HAP-1 (cell line): ENCODE data around the gene ITFG1.

Experiments
- DNase-seq, 2 experiments: peaks; one replicate each; pipeline ENCODE4 v3.0.0-alpha.2; 2016 to 2020; ENCODE audit warnings: low spot score in 2 of 2
- H3K27me3 ChIP-seq: fragments of 250-450 bp; sonication (Bioruptor Pico); 2 replicates; pipeline ENCODE4 v1.5.1; 2020; ENCODE audit warnings: low read depth, mild to moderate bottlenecking, moderate library complexity
- H3K36me3 ChIP-seq: fragments of 250-450 bp; sonication (Bioruptor Pico); replicated peaks from 2 replicates; pipeline ENCODE4 v1.5.1; 2020; ENCODE audit warnings: mild to moderate bottlenecking
- H3K4me1 ChIP-seq: fragments of 250-450 bp; sonication (Bioruptor Pico); 2 replicates; pipeline ENCODE4 v1.5.1; 2020; ENCODE audit warnings: mild to moderate bottlenecking
- H3K4me3 ChIP-seq: fragments of 250-450 bp; sonication (Bioruptor Pico); 2 replicates; pipeline ENCODE4 v1.5.1; 2020; ENCODE audit warnings: mild to moderate bottlenecking, moderate library complexity
- H3K9me3 ChIP-seq: fragments of 250-450 bp; sonication (Bioruptor Pico); 2 replicates; pipeline ENCODE4 v1.5.1; 2020; ENCODE audit warnings: mild to moderate bottlenecking, moderate library complexity
- in situ Hi-C: fragments of 300-500 bp; cut with MboI; formaldehyde crosslinking; loops from 3 replicates; pipeline ENCODE4 v1.14.3; 2020; ENCODE audit warnings: low sequenced_read_pairs, inconsistent platforms, mixed read lengths

Gene ITFG1

GRCh38 chr16:47460711-47461597, at the start of gene ITFG1, which contains the start of gene PHKB:
Gene ITFG1 (minus strand): TSS chr16:47461063. CDS start chr16:47461045, 18 bp downstream.
Gene PHKB (plus strand): TSS chr16:47461331. CDS start chr16:47461351, 20 bp downstream.
- no peaks in the 10 kb centered on the region for H3K9me3 ChIP-seq
- H3K4me3 ChIP-seq, result peak within 1 kb of the TSS; percentile 84
- DNase-seq, result peak; percentile 88 to 96
- peaks cover 31% of the 10 kb centered on the region for H3K4me1 ChIP-seq
- no peaks in the 10 kb centered on the region for H3K27me3 ChIP-seq
- in situ Hi-C loops, result no loop called here
- H3K36me3 ChIP-seq, result peaks cover 14% of the 10 kb centered on the region

- Histone ChIP-seq H3K36me3 (peaks cover 42% of the 10 kb centered on the region), H3K4me3 (no peak overlapping the region), H3K27me3 (no peaks in the 10 kb centered on the region), H3K4me1 (peaks cover 4% of the 10 kb centered on the region), H3K9me3 (no peaks in the 10 kb centered on the region)
- DNase-seq, result no peak
- in situ Hi-C loops, result no loop called here
Observed at GRCh38 chr16:47507701-47508100, 46.8 kb upstream of the ITFG1 start.

- DNase-seq, result no peak
- no peak overlapping the region for H3K4me3 ChIP-seq
- H3K27me3 ChIP-seq, result no peaks in the 10 kb centered on the region
- peaks cover 36% of the 10 kb centered on the region for H3K36me3 ChIP-seq
- no peaks in the 10 kb centered on the region for H3K9me3 ChIP-seq
- peaks cover 4% of the 10 kb centered on the region for H3K4me1 ChIP-seq
- in situ Hi-C loops, result no loop called here
Observed at GRCh38 chr16:47506800-47507199, 45.9 kb upstream of the ITFG1 start.

GRCh38 chr16:47504599-47504998, 43.7 kb upstream of the ITFG1 start:
- in situ Hi-C loops, result no loop called here
- no peak for DNase-seq
- peaks cover 4% of the 10 kb centered on the region for H3K4me1 ChIP-seq
- no peaks in the 10 kb centered on the region for H3K27me3 ChIP-seq
- no peaks in the 10 kb centered on the region for H3K9me3 ChIP-seq
- H3K36me3 ChIP-seq, result peaks cover 33% of the 10 kb centered on the region
- no peak overlapping the region for H3K4me3 ChIP-seq

GRCh38 chr16:47503936-47504335, 43.1 kb upstream of the ITFG1 start:
- no peak for DNase-seq
- peaks cover 4% of the 10 kb centered on the region for H3K4me1 ChIP-seq
- H3K4me3 ChIP-seq, result no peak overlapping the region
- in situ Hi-C loops, result no loop called here
- peaks cover 33% of the 10 kb centered on the region for H3K36me3 ChIP-seq
- H3K9me3 ChIP-seq, result no peaks in the 10 kb centered on the region
- H3K27me3 ChIP-seq, result no peaks in the 10 kb centered on the region

GRCh38 chr16:47499700-47500264, 38.9 kb upstream of the ITFG1 start:
- no peak for DNase-seq
- in situ Hi-C loops, result no loop called here
- no peaks in the 10 kb centered on the region for H3K9me3 ChIP-seq
- H3K27me3 ChIP-seq, result no peaks in the 10 kb centered on the region
- H3K36me3 ChIP-seq, result peaks cover 30% of the 10 kb centered on the region
- peaks cover 6% of the 10 kb centered on the region for H3K4me1 ChIP-seq
- no peak overlapping the region for H3K4me3 ChIP-seq

- no peak for DNase-seq
- peaks cover 6% of the 10 kb centered on the region for H3K4me1 ChIP-seq
- in situ Hi-C loops, result no loop called here
- H3K4me3 ChIP-seq, result no peak overlapping the region
- no peaks in the 10 kb centered on the region for H3K27me3 ChIP-seq
- H3K36me3 ChIP-seq, result peaks cover 24% of the 10 kb centered on the region
- no peaks in the 10 kb centered on the region for H3K9me3 ChIP-seq
Observed at GRCh38 chr16:47499080-47499699, 38.3 kb upstream of the ITFG1 start.

GRCh38 chr16:47493381-47494337, 32.8 kb upstream of the ITFG1 start:
- H3K4me3 ChIP-seq, result no peak overlapping the region

GRCh38 chr16:47492428-47493377, 31.8 kb upstream of the ITFG1 start:
- Histone ChIP-seq H3K4me3 (peak overlapping the region; percentile 10), H3K9me3 (no peaks in the 10 kb centered on the region), H3K27me3 (no peaks in the 10 kb centered on the region), H3K4me1 (peaks cover 37% of the 10 kb centered on the region), H3K36me3 (no peaks in the 10 kb centered on the region; the same call in none of the 2 replicates)
- in situ Hi-C loops, result no loop called here
- peak; percentile 91 to 92 for DNase-seq

More at GRCh38 chr16:47493381-47494337, 32.8 kb upstream of the ITFG1 start:
- no peak for DNase-seq
- in situ Hi-C loops, result no loop called here
- Histone ChIP-seq H3K9me3 (no peaks in the 10 kb centered on the region), H3K4me1 (peaks cover 32% of the 10 kb centered on the region), H3K27me3 (no peaks in the 10 kb centered on the region), H3K36me3 (no peaks in the 10 kb centered on the region; the same call in 1 of the 2 replicates)

GRCh38 chr16:47492036-47492427, 31.2 kb upstream of the ITFG1 start:
- no peaks in the 10 kb centered on the region; the same call in 1 of the 2 replicates for H3K36me3 ChIP-seq
- no peaks in the 10 kb centered on the region for H3K9me3 ChIP-seq
- no peaks in the 10 kb centered on the region for H3K27me3 ChIP-seq
- in situ Hi-C loops, result no loop called here
- H3K4me3 ChIP-seq, result no peak overlapping the region
- peak; percentile 78 to 88 for DNase-seq
- H3K4me1 ChIP-seq, result peaks cover 37% of the 10 kb centered on the region

- no peak overlapping the region for H3K4me3 ChIP-seq
- H3K27me3 ChIP-seq, result no peaks in the 10 kb centered on the region
- DNase-seq, result no peak
- no peaks in the 10 kb centered on the region for H3K9me3 ChIP-seq
- H3K36me3 ChIP-seq, result no peaks in the 10 kb centered on the region; the same call in 1 of the 2 replicates
- in situ Hi-C loops, result no loop called here
- H3K4me1 ChIP-seq, result peaks cover 37% of the 10 kb centered on the region
Observed at GRCh38 chr16:47490471-47490870, 29.6 kb upstream of the ITFG1 start.

GRCh38 chr16:47488051-47488450, 27.2 kb upstream of the ITFG1 start:
- Histone ChIP-seq H3K9me3 (no peaks in the 10 kb centered on the region), H3K4me1 (peaks cover 26% of the 10 kb centered on the region), H3K4me3 (no peak overlapping the region), H3K27me3 (no peaks in the 10 kb centered on the region), H3K36me3 (no peaks in the 10 kb centered on the region; the same call in 1 of the 2 replicates)
- DNase-seq, result no peak
- in situ Hi-C loops, result no loop called here
